ENCODE results near the gene PRSS38.

The PRSS38 gene

GRCh38 chr1:227889863-227890405, 74.5 kb downstream of the PRSS38 start:
- no peaks in the 10 kb centered on the region for H3K9me3 ChIP-seq (ENCODE audit: low read length)

DNA sequence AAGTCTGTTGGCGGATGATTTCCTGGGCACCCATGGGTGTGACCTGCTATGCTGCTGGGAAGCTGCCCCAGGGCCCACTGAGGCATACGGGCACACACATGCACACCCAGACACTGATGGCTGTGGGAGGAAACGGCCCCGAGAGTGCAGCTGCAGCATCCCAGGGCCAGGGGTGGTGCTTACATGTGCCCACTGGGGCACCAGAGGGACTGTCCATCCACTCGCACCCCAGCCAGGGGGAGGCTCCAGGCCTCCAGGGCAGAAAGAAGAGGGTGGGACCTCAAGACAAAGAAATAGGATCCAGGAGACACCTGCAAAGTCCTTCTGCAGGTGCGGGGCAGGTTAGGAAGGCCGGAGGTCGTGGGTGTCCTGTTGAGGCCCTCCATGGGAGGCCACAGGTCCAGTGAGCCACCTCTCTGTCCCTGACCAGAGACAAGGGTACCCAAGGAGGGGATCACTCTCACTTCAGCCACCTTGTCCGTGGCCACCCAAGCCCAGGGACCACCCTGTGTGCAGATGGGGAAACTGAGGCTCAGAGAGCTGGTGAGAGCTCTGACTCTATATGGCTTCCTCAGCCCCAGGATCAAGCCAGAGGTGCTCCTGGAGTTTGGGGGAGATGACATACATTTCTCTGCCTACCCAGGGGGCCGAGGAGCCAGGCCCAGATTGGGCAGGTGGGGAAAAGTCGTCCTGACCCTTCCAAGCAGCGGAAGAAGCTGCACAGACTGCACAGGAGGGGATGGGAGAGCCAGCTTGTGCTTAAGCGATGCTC, 75.2 kb downstream of the PRSS38 start:
- no peak overlapping the region for H3K27ac ChIP-seq (ENCODE audit: low read depth, low read length)
- peaks cover 12% of the 10 kb centered on the region for H3K4me1 ChIP-seq (ENCODE audit: insufficient read depth, low read length)
- H3K9ac ChIP-seq (ENCODE audit: low read length), result no peak overlapping the region
- no peaks in the 10 kb centered on the region for H3K9me3 ChIP-seq (ENCODE audit: low read length)
- no peaks in the 10 kb centered on the region for H3K27me3 ChIP-seq (ENCODE audit: control insufficient read depth in 1 of 2, insufficient read depth in 2 of 2, low read length in 2 of 2)
- H3K36me3 ChIP-seq (ENCODE audit: insufficient read depth, low read length), result no peaks in the 10 kb centered on the region
- H3K4me3 ChIP-seq (ENCODE audit: low read depth in 1 of 2, low read length in 2 of 2), result no peak overlapping the region

More at GRCh38 chr1:227889863-227890405, 74.5 kb downstream of the PRSS38 start:
- peak overlapping the region; percentile 50 for H3K27ac ChIP-seq (ENCODE audit: low read depth, low read length)
- no peaks in the 10 kb centered on the region for H3K27me3 ChIP-seq (ENCODE audit: control insufficient read depth in 1 of 2, insufficient read depth in 2 of 2, low read length in 2 of 2)
- no peaks in the 10 kb centered on the region for H3K36me3 ChIP-seq (ENCODE audit: insufficient read depth, low read length)
- H3K4me1 ChIP-seq (ENCODE audit: insufficient read depth, low read length), result peaks cover 18% of the 10 kb centered on the region
- no peak overlapping the region for H3K4me3 ChIP-seq (ENCODE audit: low read depth in 1 of 2, low read length in 2 of 2)
- no peak overlapping the region for H3K9ac ChIP-seq (ENCODE audit: low read length)

DNA sequence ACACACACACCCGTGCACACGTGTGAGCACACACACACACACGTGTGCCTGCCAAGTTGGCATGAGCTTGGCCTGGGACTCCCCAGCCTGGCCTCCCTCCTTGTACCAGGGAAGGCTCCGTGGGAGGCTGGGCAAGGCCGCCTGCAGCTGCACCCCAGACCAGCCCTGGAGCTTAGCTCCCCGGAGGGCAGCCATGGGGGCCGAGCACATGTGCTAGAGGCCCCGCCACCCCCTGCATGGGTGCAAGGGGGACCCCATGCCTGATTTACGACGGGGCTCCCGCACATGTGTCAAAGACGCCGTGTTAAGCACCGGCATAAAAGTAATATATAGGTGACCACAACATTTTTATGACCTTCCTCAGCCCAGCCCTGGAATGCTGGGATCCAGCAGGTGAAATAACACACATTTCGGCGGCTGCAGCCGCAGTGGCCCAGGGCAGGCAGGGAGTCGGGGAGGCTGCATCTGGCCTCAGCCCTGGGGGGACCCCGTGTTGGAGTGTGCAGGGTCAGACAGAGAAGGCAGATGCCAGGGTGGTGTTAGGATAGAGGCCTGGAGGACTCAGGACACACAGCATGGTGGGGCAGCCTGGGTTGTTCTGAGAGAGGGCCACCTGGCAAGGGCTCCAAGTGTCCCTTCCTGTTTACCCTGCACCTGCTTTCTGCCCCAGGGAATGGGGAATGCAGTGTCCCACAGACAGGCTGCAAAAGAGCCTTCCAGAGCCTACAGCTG, 75.9 kb downstream of the PRSS38 start:
- Histone ChIP-seq H3K36me3 (ENCODE audit: insufficient read depth, low read length) (no peaks in the 10 kb centered on the region), H3K4me1 (ENCODE audit: insufficient read depth, low read length) (peaks cover 4% of the 10 kb centered on the region), H3K9ac (ENCODE audit: low read length) (no peak overlapping the region), H3K9me3 (ENCODE audit: low read length) (no peaks in the 10 kb centered on the region), H3K4me3 (ENCODE audit: low read depth in 1 of 2, low read length in 2 of 2) (no peak overlapping the region), H3K27me3 (ENCODE audit: control insufficient read depth in 1 of 2, insufficient read depth in 2 of 2, low read length in 2 of 2) (no peaks in the 10 kb centered on the region), H3K27ac (ENCODE audit: low read depth, low read length) (no peak overlapping the region)

GRCh38 chr1:227891955-227892488, 76.5 kb downstream of the PRSS38 start:
- H3K27me3 ChIP-seq (ENCODE audit: control insufficient read depth in 1 of 2, insufficient read depth in 2 of 2, low read length in 2 of 2), result no peaks in the 10 kb centered on the region
- H3K36me3 ChIP-seq (ENCODE audit: insufficient read depth, low read length), result no peaks in the 10 kb centered on the region
- no peak overlapping the region for H3K4me3 ChIP-seq (ENCODE audit: low read depth in 1 of 2, low read length in 2 of 2)
- no peak overlapping the region for H3K27ac ChIP-seq (ENCODE audit: low read depth, low read length)
- no peaks in the 10 kb centered on the region for H3K4me1 ChIP-seq (ENCODE audit: insufficient read depth, low read length)
- no peak overlapping the region for H3K9ac ChIP-seq (ENCODE audit: low read length)
- no peaks in the 10 kb centered on the region for H3K9me3 ChIP-seq (ENCODE audit: low read length)

GRCh38 chr1:227892489-227893299, 77.2 kb downstream of the PRSS38 start:
- Histone ChIP-seq H3K9ac (ENCODE audit: low read length) (no peak overlapping the region), H3K4me1 (ENCODE audit: insufficient read depth, low read length) (no peaks in the 10 kb centered on the region), H3K27me3 (ENCODE audit: control insufficient read depth in 1 of 2, insufficient read depth in 2 of 2, low read length in 2 of 2) (no peaks in the 10 kb centered on the region), H3K4me3 (ENCODE audit: low read depth in 1 of 2, low read length in 2 of 2) (no peak overlapping the region), H3K27ac (ENCODE audit: low read depth, low read length) (no peak overlapping the region), H3K36me3 (ENCODE audit: insufficient read depth, low read length) (no peaks in the 10 kb centered on the region), H3K9me3 (ENCODE audit: low read length) (no peaks in the 10 kb centered on the region)

DNA sequence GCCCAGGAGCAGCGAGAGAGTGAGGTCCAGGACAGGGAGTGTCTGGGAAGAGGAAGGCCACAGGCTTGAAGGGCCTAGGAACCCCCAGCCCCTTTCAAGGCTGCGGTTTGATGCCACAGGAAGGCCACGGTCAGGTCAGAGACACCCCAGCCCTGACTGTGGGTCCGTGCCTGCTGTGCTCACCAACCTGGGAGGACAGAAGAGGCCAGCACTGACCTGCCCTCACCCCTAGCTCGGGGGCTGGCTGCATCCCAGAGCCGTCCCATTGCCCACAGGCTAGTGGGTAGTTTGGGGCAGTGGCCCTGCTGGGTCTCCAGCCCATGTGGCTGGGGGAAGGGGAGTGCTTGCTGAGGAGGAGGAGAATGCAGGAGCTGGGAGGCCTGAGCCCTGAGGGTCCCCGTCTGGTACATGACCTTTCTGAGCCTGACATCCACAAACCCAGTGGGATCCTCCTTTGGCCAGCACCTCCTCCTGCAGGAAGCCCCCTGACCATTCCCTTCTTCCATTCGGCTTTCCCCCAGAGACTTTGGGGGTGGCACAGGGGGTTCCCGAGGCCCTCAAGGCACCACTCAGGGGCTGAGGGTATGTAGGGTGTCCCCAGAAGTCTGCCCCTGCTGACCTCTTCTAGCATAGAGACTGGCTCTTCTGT, 77.9 kb downstream of the PRSS38 start:
- Histone ChIP-seq H3K9me3 (ENCODE audit: low read length) (no peaks in the 10 kb centered on the region), H3K9ac (ENCODE audit: low read length) (no peak overlapping the region), H3K4me3 (ENCODE audit: low read depth in 1 of 2, low read length in 2 of 2) (no peak overlapping the region), H3K27me3 (ENCODE audit: control insufficient read depth in 1 of 2, insufficient read depth in 2 of 2, low read length in 2 of 2) (no peaks in the 10 kb centered on the region), H3K36me3 (ENCODE audit: insufficient read depth, low read length) (no peaks in the 10 kb centered on the region), H3K27ac (ENCODE audit: low read depth, low read length) (no peak overlapping the region), H3K4me1 (ENCODE audit: insufficient read depth, low read length) (no peaks in the 10 kb centered on the region)

- Histone ChIP-seq H3K36me3 (ENCODE audit: insufficient read depth, low read length) (no peaks in the 10 kb centered on the region), H3K9ac (ENCODE audit: low read length) (no peak overlapping the region), H3K9me3 (ENCODE audit: low read length) (no peaks in the 10 kb centered on the region), H3K27me3 (ENCODE audit: control insufficient read depth in 1 of 2, insufficient read depth in 2 of 2, low read length in 2 of 2) (no peaks in the 10 kb centered on the region), H3K27ac (ENCODE audit: low read depth, low read length) (no peak overlapping the region), H3K4me3 (ENCODE audit: low read depth in 1 of 2, low read length in 2 of 2) (no peak overlapping the region), H3K4me1 (ENCODE audit: insufficient read depth, low read length) (no peaks in the 10 kb centered on the region)
These were observed 78.7 kb downstream of the PRSS38 start for GRCh38 chr1:227893949-227894721.

- H3K27ac ChIP-seq (ENCODE audit: low read depth, low read length), result no peak overlapping the region
- no peaks in the 10 kb centered on the region for H3K36me3 ChIP-seq (ENCODE audit: insufficient read depth, low read length)
- no peaks in the 10 kb centered on the region for H3K9me3 ChIP-seq (ENCODE audit: low read length)
- H3K4me3 ChIP-seq (ENCODE audit: low read depth in 1 of 2, low read length in 2 of 2), result no peak overlapping the region
- H3K27me3 ChIP-seq (ENCODE audit: control insufficient read depth in 1 of 2, insufficient read depth in 2 of 2, low read length in 2 of 2), result no peaks in the 10 kb centered on the region
- no peak overlapping the region for H3K9ac ChIP-seq (ENCODE audit: low read length)
- H3K4me1 ChIP-seq (ENCODE audit: insufficient read depth, low read length), result no peaks in the 10 kb centered on the region
These were observed 79.5 kb downstream of the PRSS38 start for GRCh38 chr1:227894831-227895451.

All from muscle layer of colon (tissue), 2 donors.